ENCODE data around the gene BTG4. TPM values are rescaled to one million over a fixed set of nuclear protein-coding genes. Genes with fewer than 3 reads are reported as not detected.

The BTG4 gene
- total RNA-seq, 4 donors from 2014 or later: not detected

GRCh38 chr11:111474432-111474831, 37.8 kb downstream of the BTG4 start:
- H3K9me3 ChIP-seq: no peaks in the 10 kb centered on the region
- no peak overlapping the region for H3K4me3 ChIP-seq
- TF ChIP-seq, protein P1, sequence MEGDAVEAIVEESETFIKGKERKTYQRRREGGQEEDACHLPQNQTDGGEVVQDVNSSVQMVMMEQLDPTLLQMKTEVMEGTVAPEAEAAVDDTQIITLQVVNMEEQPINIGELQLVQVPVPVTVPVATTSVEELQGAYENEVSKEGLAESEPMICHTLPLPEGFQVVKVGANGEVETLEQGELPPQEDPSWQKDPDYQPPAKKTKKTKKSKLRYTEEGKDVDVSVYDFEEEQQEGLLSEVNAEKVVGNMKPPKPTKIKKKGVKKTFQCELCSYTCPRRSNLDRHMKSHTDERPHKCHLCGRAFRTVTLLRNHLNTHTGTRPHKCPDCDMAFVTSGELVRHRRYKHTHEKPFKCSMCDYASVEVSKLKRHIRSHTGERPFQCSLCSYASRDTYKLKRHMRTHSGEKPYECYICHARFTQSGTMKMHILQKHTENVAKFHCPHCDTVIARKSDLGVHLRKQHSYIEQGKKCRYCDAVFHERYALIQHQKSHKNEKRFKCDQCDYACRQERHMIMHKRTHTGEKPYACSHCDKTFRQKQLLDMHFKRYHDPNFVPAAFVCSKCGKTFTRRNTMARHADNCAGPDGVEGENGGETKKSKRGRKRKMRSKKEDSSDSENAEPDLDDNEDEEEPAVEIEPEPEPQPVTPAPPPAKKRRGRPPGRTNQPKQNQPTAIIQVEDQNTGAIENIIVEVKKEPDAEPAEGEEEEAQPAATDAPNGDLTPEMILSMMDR (IDR thresholded peaks at IDR 0.05): no peak
- no peak for TF ChIP-seq POLR2A (IDR thresholded peaks at IDR 0.05)
- TF ChIP-seq EP300 (IDR thresholded peaks at IDR 0.05): no peak
- no peak for DNase-seq (ENCODE audit: low spot score in 2 of 2)
- no peak overlapping the region for H3K27ac ChIP-seq
- H3K36me3 ChIP-seq: no peaks in the 10 kb centered on the region
- no peaks in the 10 kb centered on the region for H3K27me3 ChIP-seq
- no peaks in the 10 kb centered on the region for H3K4me1 ChIP-seq

DNA sequence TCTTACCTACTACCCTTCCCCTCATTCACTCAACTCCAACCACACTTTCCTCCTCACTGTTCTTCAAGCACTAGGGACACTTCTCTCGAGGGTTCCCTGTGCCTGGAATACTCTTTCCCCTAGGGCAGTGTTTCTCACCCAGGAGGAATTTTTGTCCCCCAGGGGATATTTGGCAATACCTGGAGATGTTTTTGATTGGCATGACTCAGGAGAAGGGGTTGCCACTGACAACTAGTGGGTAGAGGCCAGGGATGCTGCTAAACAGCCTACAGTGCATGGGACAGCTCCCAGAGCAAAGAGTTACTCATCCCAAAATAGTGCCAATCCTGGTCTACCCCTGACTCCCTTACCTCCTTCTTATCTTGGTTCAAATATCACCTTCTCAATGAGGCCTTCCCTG, 40.0 kb downstream of the BTG4 start:
- DNase-seq (ENCODE audit: low spot score in 2 of 2): no peak
- H3K4me1 ChIP-seq: no peaks in the 10 kb centered on the region
- H3K27ac ChIP-seq: no peak overlapping the region
- no peak for TF ChIP-seq EP300 (IDR thresholded peaks at IDR 0.05)
- TF ChIP-seq, protein P1 (IDR thresholded peaks at IDR 0.05): no peak
- TF ChIP-seq POLR2A (IDR thresholded peaks at IDR 0.05): no peak
- WGBS, 2 donors: 94 to 97% methylated on average over 1 of the region's 1 CpG
- H3K36me3 ChIP-seq: no peaks in the 10 kb centered on the region
- no peaks in the 10 kb centered on the region for H3K9me3 ChIP-seq
- H3K4me3 ChIP-seq: no peak overlapping the region
- no peaks in the 10 kb centered on the region for H3K27me3 ChIP-seq

DNA sequence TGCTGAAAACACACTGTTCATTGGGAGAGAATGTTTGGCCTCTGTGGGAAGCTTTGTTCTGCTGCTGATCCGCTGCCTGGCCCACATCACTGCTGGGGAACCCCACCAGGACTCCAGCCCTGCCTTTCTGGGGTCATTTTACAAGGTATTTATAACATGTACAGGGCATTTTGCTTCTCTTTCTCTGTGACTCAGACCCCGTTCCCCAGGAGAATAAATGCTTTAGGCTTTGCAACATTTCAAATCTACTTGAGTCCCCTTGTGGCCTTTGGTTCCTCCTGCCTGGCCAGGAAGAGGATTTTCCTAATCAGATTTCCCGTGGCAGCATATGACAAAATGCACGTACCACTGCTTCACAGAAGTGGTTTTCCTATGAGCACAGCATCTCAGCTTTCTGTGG, 43.0 kb downstream of the BTG4 start:
- Histone ChIP-seq H3K9me3 (no peaks in the 10 kb centered on the region), H3K27me3 (no peaks in the 10 kb centered on the region), H3K4me1 (no peaks in the 10 kb centered on the region), H3K27ac (no peak overlapping the region), H3K36me3 (no peaks in the 10 kb centered on the region), H3K4me3 (no peak overlapping the region)
- no peak for TF ChIP-seq EP300 (IDR thresholded peaks at IDR 0.05)
- TF ChIP-seq, protein P1 (IDR thresholded peaks at IDR 0.05): no peak
- no peak for TF ChIP-seq POLR2A (IDR thresholded peaks at IDR 0.05)
- WGBS, 2 donors: 28 to 31% methylated on average over 4 of the region's 4 CpGs
- no peak for DNase-seq (ENCODE audit: low spot score in 2 of 2)

GRCh38 chr11:111466615-111467014, 45.6 kb downstream of the BTG4 start:
- no peaks in the 10 kb centered on the region for H3K27me3 ChIP-seq
- no peak overlapping the region for H3K27ac ChIP-seq
- H3K4me1 ChIP-seq: no peaks in the 10 kb centered on the region
- TF ChIP-seq EP300 (IDR thresholded peaks at IDR 0.05) (no peak), POLR2A (IDR thresholded peaks at IDR 0.05) (no peak)
- TF ChIP-seq, protein P1 (IDR thresholded peaks at IDR 0.05): no peak
- no peaks in the 10 kb centered on the region for H3K36me3 ChIP-seq
- H3K4me3 ChIP-seq: no peak overlapping the region
- no peaks in the 10 kb centered on the region for H3K9me3 ChIP-seq
- no peak for DNase-seq (ENCODE audit: low spot score in 2 of 2)

DNA sequence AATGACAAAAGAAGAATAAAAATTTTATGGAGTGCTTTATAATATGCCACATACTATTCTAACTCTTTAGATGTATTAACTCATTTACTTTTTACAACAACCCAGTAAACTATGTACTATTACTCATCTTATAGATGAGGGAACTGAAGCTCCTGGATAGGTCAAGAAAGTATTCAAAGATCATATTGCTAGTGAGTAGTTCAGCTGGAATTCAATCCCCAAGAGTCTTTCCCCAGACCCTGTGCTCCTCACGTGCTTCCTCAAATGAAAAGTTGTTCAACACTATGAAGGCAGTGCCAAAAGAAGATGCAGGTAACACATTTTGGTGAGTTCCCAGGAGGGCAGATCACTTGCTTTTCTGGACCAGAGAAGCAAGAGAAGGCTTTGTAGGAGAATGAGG, 46.8 kb downstream of the BTG4 start:
- Histone ChIP-seq H3K27ac (no peak overlapping the region), H3K4me3 (no peak overlapping the region), H3K36me3 (no peaks in the 10 kb centered on the region), H3K4me1 (no peaks in the 10 kb centered on the region), H3K27me3 (no peaks in the 10 kb centered on the region), H3K9me3 (no peaks in the 10 kb centered on the region)
- no peak for DNase-seq (ENCODE audit: low spot score in 2 of 2)
- WGBS, 2 donors: 75 to 77% methylated on average over 1 of the region's 1 CpG
- no peak for TF ChIP-seq POLR2A (IDR thresholded peaks at IDR 0.05)
- TF ChIP-seq, protein P1 (IDR thresholded peaks at IDR 0.05): no peak
- no peak for TF ChIP-seq EP300 (IDR thresholded peaks at IDR 0.05)
